SK-N-SH (cell line): ENCODE results near the gene WWC1. TPM values are rescaled to one million over a fixed set of nuclear protein-coding genes. Genes with fewer than 3 reads are reported as not detected.

Source experiments
- CTCF ChIA-PET: fragments of 300-600, 350-600 bp; formaldehyde crosslinking; extraction: SDS; loops from one replicate; lab custom pipeline; 2021; lab: Yijun Ruan, JAX
- POLR2A ChIA-PET: fragments of 350-600 bp; sonication (Branson Sonifier 250); formaldehyde crosslinking; extraction: SDS; loops from one replicate; lab custom pipeline; 2020; ENCODE audit warnings: antibody characterized with exemption, inconsistent platforms; lab: Yijun Ruan, JAX
- DNase-seq: peaks from one replicate; pipeline ENCODE4 v3.0.0; 2012
- H2AFZ ChIP-seq: fragments of 200-600 bp; sonication (generic); 2 replicates; pipeline ENCODE4 v1.8.1; 2016; ENCODE audit warnings: antibody characterized with exemption, mild to moderate bottlenecking, low read depth
- H3F3A ChIP-seq: fragments of 200-600 bp; sonication (generic); replicated peaks from 2 replicates; pipeline ENCODE3; 2016; ENCODE audit warnings: antibody characterized with exemption, mild to moderate bottlenecking; ENCODE audit not compliant: insufficient read depth
- H3K27ac ChIP-seq, 2 experiments: fragments of 200-500 bp in 1 of 2; fragments of 200-600 bp in 1 of 2; sonication (Bioruptor generic) in 1 of 2; sonication (generic), shearing (Covaris generic) in 1 of 2; 2 replicates each; pipeline versions ENCODE4 v1.5.1 to v1.6.1; 2014 to 2016; ENCODE audit warnings: low read depth in 2 of 2, inconsistent platforms in 1 of 2, low read length in 1 of 2, mild to moderate bottlenecking in 1 of 2, mixed read lengths in 1 of 2
- H3K27me3 ChIP-seq: fragments of 200-600 bp; sonication (generic), shearing (Covaris generic); 2 replicates; pipeline ENCODE4 v1.6.1; 2016; ENCODE audit warnings: mixed run types; ENCODE audit not compliant: insufficient read depth
- H3K36me3 ChIP-seq, 2 experiments: fragments of 200-500 bp in 1 of 2; fragments of 200-600 bp in 1 of 2; sonication (Bioruptor generic) in 1 of 2; sonication (generic) in 1 of 2; replicated peaks in 1 of 2; 2 replicates each; pipeline versions ENCODE3 to v1.5.1; 2014 to 2016; ENCODE audit warnings: low read length in 1 of 2, mild to moderate bottlenecking in 1 of 2; ENCODE audit not compliant: insufficient read depth in 2 of 2, control insufficient read depth in 1 of 2
- H3K4me1 ChIP-seq, 2 experiments: fragments of 200-500 bp in 1 of 2; fragments of 200-600 bp in 1 of 2; sonication (Bioruptor generic) in 1 of 2; sonication (generic), shearing (Covaris generic) in 1 of 2; 2 replicates each; pipeline versions ENCODE4 v1.5.1 to v1.6.1; 2014 to 2016; ENCODE audit warnings: low read depth in 1 of 2, low read length in 1 of 2, mixed run types in 1 of 2; ENCODE audit not compliant: insufficient read depth in 2 of 2, control insufficient read depth in 1 of 2
- H3K4me2 ChIP-seq: fragments of 200-600 bp; sonication (generic), shearing (Covaris generic); 2 replicates; pipeline ENCODE4 v1.6.1; 2017; ENCODE audit warnings: mixed run types
- H3K4me3 ChIP-seq, 2 experiments: fragments of 200-500 bp in 1 of 2; fragments of 200-600 bp in 1 of 2; sonication (Bioruptor generic) in 1 of 2; sonication (generic), shearing (Covaris generic) in 1 of 2; 2 replicates each; pipeline versions ENCODE4 v1.5.1 to v1.8.1; 2014 to 2016; ENCODE audit warnings: low read depth in 2 of 2, inconsistent platforms in 1 of 2, low read length in 1 of 2, mild to moderate bottlenecking in 1 of 2, mixed read lengths in 1 of 2, moderate library complexity in 1 of 2
- H3K79me2 ChIP-seq: fragments of 200-600 bp; sonication (generic); 2 replicates; pipeline ENCODE4 v1.8.1; 2017; ENCODE audit warnings: mild to moderate bottlenecking; ENCODE audit not compliant: insufficient read depth
- H3K9ac ChIP-seq: fragments of 200-600 bp; sonication (generic); 2 replicates; pipeline ENCODE4 v1.6.1; 2017; ENCODE audit warnings: mixed run types
- H3K9me2 ChIP-seq: fragments of 200-600 bp; sonication (generic); 2 replicates; pipeline ENCODE4 v1.6.1; 2017; ENCODE audit warnings: mixed run types
- H3K9me3 ChIP-seq: fragments of 200-600 bp; sonication (generic); 2 replicates; pipeline ENCODE4 v1.6.1; 2017; ENCODE audit warnings: mixed run types, mild to moderate bottlenecking, moderate library complexity
- H4K20me1 ChIP-seq: fragments of 200-600 bp; sonication (generic); 2 replicates; pipeline ENCODE4 v1.6.1; 2017; ENCODE audit warnings: mild to moderate bottlenecking, mixed run types; ENCODE audit not compliant: insufficient read depth
- CHD2 ChIP-seq: fragments of 150-350 bp; IDR thresholded peaks from 2 replicates; pipeline ENCODE4 v1.6.1; 2018; ENCODE audit warnings: low read length; ENCODE audit not compliant: partially characterized antibody
- FOSL2 ChIP-seq: IDR thresholded peaks from 2 replicates; pipeline ENCODE4 v1.4.0; 2012; ENCODE audit warnings: low read depth, mild to moderate bottlenecking, moderate library complexity, borderline replicate concordance
- GABPA ChIP-seq: IDR thresholded peaks from 2 replicates; pipeline ENCODE4 v1.4.0; 2012; ENCODE audit warnings: low read depth, mild to moderate bottlenecking
- IRF3 ChIP-seq: fragments of 150-350 bp; IDR thresholded peaks from 2 replicates; pipeline ENCODE4 v1.6.1; 2016; ENCODE audit warnings: mild to moderate bottlenecking, low read depth, low read length
- POLR2AphosphoS5 ChIP-seq: IDR thresholded peaks from 2 replicates; pipeline ENCODE4 v1.6.1; 2012; ENCODE audit warnings: low read depth, low read length
- RAD21 ChIP-seq: IDR thresholded peaks from 2 replicates; pipeline ENCODE4 v1.6.1; 2012; ENCODE audit warnings: mild to moderate bottlenecking, low read length
- RFX5 ChIP-seq: IDR thresholded peaks from 2 replicates; pipeline ENCODE4 v1.6.1; 2012; ENCODE audit warnings: mild to moderate bottlenecking, improper control_type of control experiment, low read length
- TAF1 ChIP-seq: IDR thresholded peaks from 2 replicates; pipeline ENCODE4 v1.6.1; 2012; ENCODE audit warnings: low read depth, mild to moderate bottlenecking, low read length, moderate library complexity, borderline replicate concordance
- polyA plus RNA-seq, 3 experiments: library from polyadenylated mRNA; depleted of rRNA; stranded (reverse); fragments of >200 nt; gene quantifications; 2 replicates each; pipeline ENCODE4 v1.2.3, GENCODE V29; 2012
- TF ChIP-seq, protein P1 (sequence below): fragments of 200-600 bp; sonication (generic); IDR thresholded peaks from 2 replicates; pipeline ENCODE4 v1.6.1; 2017; ENCODE audit warnings: antibody characterized with exemption, mild to moderate bottlenecking, moderate library complexity
- TF ChIP-seq, protein P2 (sequence below): IDR thresholded peaks from 2 replicates; pipeline ENCODE4 v1.6.1; 2012; ENCODE audit warnings: mild to moderate bottlenecking, low read depth, low read length, moderate library complexity
- TF ChIP-seq, protein P3 (sequence below): IDR thresholded peaks from 2 replicates; pipeline ENCODE4 v1.4.0; 2012; ENCODE audit warnings: low read depth, borderline replicate concordance
- TF ChIP-seq, protein P4 (sequence below): fragments of 150-350 bp; IDR thresholded peaks from 2 replicates; pipeline ENCODE4 v1.6.1; 2017; ENCODE audit warnings: antibody characterized with exemption, low read length, low read depth, borderline replicate concordance

Gene WWC1
- polyA plus RNA-seq, 1 of the 3 experiments (the other 2 are of a cell fraction): 16.9 TPM

- TF ChIP-seq, protein P1, sequence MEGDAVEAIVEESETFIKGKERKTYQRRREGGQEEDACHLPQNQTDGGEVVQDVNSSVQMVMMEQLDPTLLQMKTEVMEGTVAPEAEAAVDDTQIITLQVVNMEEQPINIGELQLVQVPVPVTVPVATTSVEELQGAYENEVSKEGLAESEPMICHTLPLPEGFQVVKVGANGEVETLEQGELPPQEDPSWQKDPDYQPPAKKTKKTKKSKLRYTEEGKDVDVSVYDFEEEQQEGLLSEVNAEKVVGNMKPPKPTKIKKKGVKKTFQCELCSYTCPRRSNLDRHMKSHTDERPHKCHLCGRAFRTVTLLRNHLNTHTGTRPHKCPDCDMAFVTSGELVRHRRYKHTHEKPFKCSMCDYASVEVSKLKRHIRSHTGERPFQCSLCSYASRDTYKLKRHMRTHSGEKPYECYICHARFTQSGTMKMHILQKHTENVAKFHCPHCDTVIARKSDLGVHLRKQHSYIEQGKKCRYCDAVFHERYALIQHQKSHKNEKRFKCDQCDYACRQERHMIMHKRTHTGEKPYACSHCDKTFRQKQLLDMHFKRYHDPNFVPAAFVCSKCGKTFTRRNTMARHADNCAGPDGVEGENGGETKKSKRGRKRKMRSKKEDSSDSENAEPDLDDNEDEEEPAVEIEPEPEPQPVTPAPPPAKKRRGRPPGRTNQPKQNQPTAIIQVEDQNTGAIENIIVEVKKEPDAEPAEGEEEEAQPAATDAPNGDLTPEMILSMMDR: no peak
- TF ChIP-seq, protein P2, sequence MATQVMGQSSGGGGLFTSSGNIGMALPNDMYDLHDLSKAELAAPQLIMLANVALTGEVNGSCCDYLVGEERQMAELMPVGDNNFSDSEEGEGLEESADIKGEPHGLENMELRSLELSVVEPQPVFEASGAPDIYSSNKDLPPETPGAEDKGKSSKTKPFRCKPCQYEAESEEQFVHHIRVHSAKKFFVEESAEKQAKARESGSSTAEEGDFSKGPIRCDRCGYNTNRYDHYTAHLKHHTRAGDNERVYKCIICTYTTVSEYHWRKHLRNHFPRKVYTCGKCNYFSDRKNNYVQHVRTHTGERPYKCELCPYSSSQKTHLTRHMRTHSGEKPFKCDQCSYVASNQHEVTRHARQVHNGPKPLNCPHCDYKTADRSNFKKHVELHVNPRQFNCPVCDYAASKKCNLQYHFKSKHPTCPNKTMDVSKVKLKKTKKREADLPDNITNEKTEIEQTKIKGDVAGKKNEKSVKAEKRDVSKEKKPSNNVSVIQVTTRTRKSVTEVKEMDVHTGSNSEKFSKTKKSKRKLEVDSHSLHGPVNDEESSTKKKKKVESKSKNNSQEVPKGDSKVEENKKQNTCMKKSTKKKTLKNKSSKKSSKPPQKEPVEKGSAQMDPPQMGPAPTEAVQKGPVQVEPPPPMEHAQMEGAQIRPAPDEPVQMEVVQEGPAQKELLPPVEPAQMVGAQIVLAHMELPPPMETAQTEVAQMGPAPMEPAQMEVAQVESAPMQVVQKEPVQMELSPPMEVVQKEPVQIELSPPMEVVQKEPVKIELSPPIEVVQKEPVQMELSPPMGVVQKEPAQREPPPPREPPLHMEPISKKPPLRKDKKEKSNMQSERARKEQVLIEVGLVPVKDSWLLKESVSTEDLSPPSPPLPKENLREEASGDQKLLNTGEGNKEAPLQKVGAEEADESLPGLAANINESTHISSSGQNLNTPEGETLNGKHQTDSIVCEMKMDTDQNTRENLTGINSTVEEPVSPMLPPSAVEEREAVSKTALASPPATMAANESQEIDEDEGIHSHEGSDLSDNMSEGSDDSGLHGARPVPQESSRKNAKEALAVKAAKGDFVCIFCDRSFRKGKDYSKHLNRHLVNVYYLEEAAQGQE: no peak
- TF ChIP-seq IRF3 (no peak), RFX5 (no peak), FOSL2 (no peak), CHD2 (no peak)
Observed at GRCh38 chr5:168244838-168245559, 46.4 kb upstream of the WWC1 start (continued).

- Histone ChIP-seq H3K9ac (no peak overlapping the region), H3K36me3 (no peaks in the 10 kb centered on the region), H3F3A (no peaks in the 10 kb centered on the region), H3K4me2 (no peak overlapping the region), H3K27me3 (no peaks in the 10 kb centered on the region), H3K9me3 (no peaks in the 10 kb centered on the region), H4K20me1 (no peaks in the 10 kb centered on the region)
- POLR2A ChIA-PET: no interaction called here
- TF ChIP-seq, protein P3, sequence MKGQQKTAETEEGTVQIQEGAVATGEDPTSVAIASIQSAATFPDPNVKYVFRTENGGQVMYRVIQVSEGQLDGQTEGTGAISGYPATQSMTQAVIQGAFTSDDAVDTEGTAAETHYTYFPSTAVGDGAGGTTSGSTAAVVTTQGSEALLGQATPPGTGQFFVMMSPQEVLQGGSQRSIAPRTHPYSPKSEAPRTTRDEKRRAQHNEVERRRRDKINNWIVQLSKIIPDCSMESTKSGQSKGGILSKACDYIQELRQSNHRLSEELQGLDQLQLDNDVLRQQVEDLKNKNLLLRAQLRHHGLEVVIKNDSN: no peak
- TF ChIP-seq POLR2AphosphoS5 (no peak), GABPA (no peak), TAF1 (no peak), RAD21 (no peak)
- TF ChIP-seq, protein P4, sequence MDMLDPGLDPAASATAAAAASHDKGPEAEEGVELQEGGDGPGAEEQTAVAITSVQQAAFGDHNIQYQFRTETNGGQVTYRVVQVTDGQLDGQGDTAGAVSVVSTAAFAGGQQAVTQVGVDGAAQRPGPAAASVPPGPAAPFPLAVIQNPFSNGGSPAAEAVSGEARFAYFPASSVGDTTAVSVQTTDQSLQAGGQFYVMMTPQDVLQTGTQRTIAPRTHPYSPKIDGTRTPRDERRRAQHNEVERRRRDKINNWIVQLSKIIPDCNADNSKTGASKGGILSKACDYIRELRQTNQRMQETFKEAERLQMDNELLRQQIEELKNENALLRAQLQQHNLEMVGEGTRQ: no peak
- TF ChIP-seq, protein P1: no peak
- TF ChIP-seq, all 33 proteins: peak for 0
- no peak overlapping the region for H3K27ac ChIP-seq
- DNase-seq: no peak
- CTCF ChIA-PET: interaction anchor here (1.0 kb wide), 1 partner anchor 42 kb away, joined by 3 read pairs; the partner anchor contains the start of gene WWC1
- H3K4me1 ChIP-seq: no peaks in the 10 kb centered on the region; a peak in 1 of 4 replicates
- no peaks in the 10 kb centered on the region for H3K79me2 ChIP-seq
- no peak overlapping the region for H2AFZ ChIP-seq
- H3K4me3 ChIP-seq: no peak overlapping the region
- H3K9me2 ChIP-seq: no peaks in the 10 kb centered on the region
Observed at GRCh38 chr5:168249923-168250322, 41.5 kb upstream of the WWC1 start.
